ENCODE measurements around the gene VTN. TPM values are rescaled to one million over a fixed set of nuclear protein-coding genes. Genes with fewer than 3 reads are reported as not detected.
A peak's percentile ranks its signal among the peaks of the same experiment; 100 is the strongest.

VTN gene
- total RNA-seq, 1 donor from 2014 or later = 1.3 TPM

DNA sequence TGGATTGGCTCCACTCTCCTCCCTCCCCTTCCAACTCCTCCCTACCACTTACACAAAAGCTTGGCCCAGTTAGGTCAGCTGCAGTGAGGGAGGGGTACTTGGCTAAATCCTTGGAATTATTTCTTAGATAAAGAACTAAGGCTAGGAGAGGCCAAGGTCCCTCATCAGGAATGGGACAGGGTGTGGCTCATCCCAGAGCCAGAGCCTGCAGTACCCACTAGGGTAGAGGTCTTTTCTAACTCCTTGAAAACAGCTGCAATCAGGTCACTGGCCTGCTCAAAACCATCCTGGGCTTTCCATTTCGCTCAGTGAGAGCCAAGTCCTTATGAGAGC lies 37.8 kb upstream of the VTN start:
- ATAC-seq = peak in 1 of 2 donors; percentile 9
- Histone ChIP-seq H3K36me3 (peaks cover 3% of the 10 kb centered on the region), H3K27me3 (ENCODE audit: low read depth) (peaks cover 3% of the 10 kb centered on the region), H3K4me3 (no peak overlapping the region), H3K4me1 (peaks cover 32% of the 10 kb centered on the region), H3K27ac (no peak overlapping the region), H3K9me3 (no peaks in the 10 kb centered on the region)
- no peak for TF ChIP-seq CTCF (IDR thresholded peaks at IDR 0.05)
- intact Hi-C loops (cut with DNase I) = no loop called here
- DNase-seq = no peak

DNA sequence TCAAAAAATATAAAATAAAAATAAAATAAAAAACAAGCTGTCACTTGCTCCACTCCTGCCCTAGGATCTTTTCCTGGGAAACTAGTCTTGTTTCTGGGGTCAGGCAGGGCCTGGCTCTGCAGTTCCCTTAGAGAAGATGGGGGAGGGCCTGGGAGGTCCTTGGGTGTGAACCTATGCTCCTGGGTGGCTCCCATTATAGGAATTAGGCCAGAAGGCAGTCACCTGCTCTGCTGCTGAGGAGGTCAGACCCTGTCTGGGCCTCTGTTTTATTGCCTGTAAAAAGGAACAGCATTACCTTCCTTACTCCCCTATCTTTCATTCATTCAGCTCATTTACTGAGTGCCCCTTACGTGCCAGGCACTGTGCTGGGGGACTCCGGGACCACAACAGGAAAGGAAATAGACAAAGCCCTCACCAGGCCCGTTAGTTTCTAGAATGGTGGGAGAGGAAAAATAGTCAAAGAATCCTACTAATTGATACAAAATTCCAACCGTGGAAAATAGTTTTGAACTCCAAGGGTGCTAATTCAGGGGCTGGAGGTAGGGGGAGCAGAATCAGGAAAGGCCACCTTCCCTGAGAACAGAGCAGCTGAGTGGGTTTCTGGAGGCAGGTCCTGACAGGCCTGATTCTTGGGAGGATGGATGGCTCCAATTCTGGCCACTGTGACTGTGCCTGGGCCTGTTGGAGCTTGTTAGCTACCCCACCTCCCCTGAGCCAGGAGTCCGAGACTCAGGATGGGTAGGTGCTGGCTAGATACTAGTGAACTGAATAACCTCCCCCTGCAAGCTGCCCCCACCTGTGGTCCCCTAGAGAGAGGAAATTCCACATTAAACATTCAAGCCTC lies 37.2 kb upstream of the VTN start:
- Histone ChIP-seq H3K27me3 (ENCODE audit: low read depth) (peaks cover 3% of the 10 kb centered on the region), H3K36me3 (peaks cover 9% of the 10 kb centered on the region), H3K4me3 (no peak overlapping the region), H3K9me3 (no peaks in the 10 kb centered on the region), H3K4me1 (peaks cover 36% of the 10 kb centered on the region), H3K27ac (no peak overlapping the region)
- ATAC-seq (no peak), DNase-seq (peak; percentile 23)
- intact Hi-C loops (cut with DNase I) = no loop called here
- no peak for TF ChIP-seq CTCF (IDR thresholded peaks at IDR 0.05)

DNA sequence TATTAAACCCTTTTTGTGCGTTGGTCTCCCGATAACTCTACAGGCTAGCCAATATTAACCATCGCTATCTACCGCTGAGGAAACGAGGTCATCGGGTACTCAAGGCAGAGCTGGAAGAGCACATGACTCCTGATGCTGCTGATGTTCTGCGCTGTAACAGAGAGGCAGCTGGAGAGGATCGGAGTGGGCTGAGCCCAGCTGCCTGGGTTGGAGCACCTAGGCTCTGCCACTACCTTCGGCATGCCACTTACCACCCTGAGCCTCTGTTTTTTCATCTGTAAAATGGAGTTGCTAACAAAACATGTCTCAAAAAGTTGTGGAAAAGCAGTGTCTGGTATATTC lies 36.3 kb upstream of the VTN start:
- peaks cover 3% of the 10 kb centered on the region for H3K27me3 ChIP-seq (ENCODE audit: low read depth)
- TF ChIP-seq CTCF (IDR thresholded peaks at IDR 0.05) = no peak
- ATAC-seq (peak; percentile 37 to 47), DNase-seq (no peak)
- no peaks in the 10 kb centered on the region for H3K9me3 ChIP-seq
- H3K27ac ChIP-seq = peak overlapping the region; percentile 70
- H3K4me1 ChIP-seq = peaks cover 36% of the 10 kb centered on the region
- H3K36me3 ChIP-seq = peaks cover 17% of the 10 kb centered on the region
- H3K4me3 ChIP-seq = peak overlapping the region; percentile 75
- intact Hi-C loops (cut with DNase I) = no loop called here

DNA sequence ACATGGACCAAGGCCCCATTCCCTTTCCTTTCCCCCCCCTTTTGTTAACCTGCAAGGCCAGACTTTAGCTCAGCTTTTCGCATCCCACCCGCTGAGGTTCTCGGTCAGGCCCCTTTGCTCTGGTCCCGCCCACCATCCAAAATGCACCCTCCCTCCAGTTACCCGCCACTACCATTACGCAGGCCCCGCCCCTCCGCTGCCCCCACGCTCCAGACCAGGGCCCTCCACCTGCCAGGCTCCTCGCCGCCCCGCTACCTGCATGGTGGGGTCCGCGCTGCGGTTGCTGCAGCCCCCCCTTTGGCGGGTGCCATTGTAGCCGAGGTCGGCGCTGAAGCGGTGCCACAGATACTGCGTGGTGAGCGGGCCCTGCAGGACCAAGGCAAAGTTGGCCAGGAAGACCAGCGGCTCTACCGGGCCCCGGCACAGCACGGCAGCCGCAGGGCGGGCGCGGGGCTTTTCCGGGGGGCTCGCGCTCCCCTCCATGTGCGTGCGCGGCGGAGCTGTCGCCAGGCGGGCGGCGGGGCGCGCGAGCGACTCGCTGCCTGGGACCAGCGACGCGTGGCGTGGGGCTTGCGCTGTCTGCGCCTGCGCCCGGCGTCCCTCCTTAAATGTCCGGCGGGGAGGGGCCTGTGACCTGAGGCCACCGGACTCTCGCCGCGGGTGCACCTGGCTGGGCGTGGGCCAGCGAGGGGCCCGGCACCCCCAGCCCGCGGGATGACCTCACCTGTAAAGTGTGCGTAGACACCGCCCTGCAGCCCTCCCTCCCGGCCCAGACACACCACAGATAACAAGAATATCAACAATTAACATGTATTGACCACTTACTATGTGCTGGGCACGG lies 35.7 kb upstream of the VTN start, which contains the start of gene SLC46A1:
TSS of gene SLC46A1 (minus strand) at position 581 of the 841 bp plus-strand sequence. CDS start at position 483, 98 bp downstream.
- peak within 1 kb of the TSS; percentile 70 for H3K27ac ChIP-seq
- H3K36me3 ChIP-seq = peaks cover 23% of the 10 kb centered on the region
- H3K4me3 ChIP-seq = peak within 1 kb of the TSS; percentile 75
- H3K27me3 ChIP-seq (ENCODE audit: low read depth) = peaks cover under 1% of the 10 kb centered on the region
- peaks cover 36% of the 10 kb centered on the region for H3K4me1 ChIP-seq
- ATAC-seq = peak; percentile 90 to 93
- DNase-seq = peak; percentile 83
- no peaks in the 10 kb centered on the region for H3K9me3 ChIP-seq
- intact Hi-C loops (cut with DNase I) = no loop called here
- no peak for TF ChIP-seq CTCF (IDR thresholded peaks at IDR 0.05)

GRCh38 chr17:28404812-28405570 lies 34.9 kb upstream of the VTN start:
- Histone ChIP-seq H3K27ac (no peak overlapping the region), H3K27me3 (ENCODE audit: low read depth) (no peaks in the 10 kb centered on the region), H3K4me1 (peaks cover 36% of the 10 kb centered on the region), H3K4me3 (peak overlapping the region; percentile 75), H3K36me3 (peaks cover 31% of the 10 kb centered on the region), H3K9me3 (no peaks in the 10 kb centered on the region)
- ATAC-seq (no peak), DNase-seq (peak; percentile 48)
- intact Hi-C loops (cut with DNase I) = no loop called here
- TF ChIP-seq CTCF (IDR thresholded peaks at IDR 0.05) = no peak

Data from lower lobe of right lung (tissue), 2 donors.